OCI-M2 (cell line): Measurements from ENCODE around the gene NINJ1.

ENCODE experiments used
- DNase-seq: peaks from one replicate; lab custom pipeline; 2025; ENCODE audit not compliant: unreplicated experiment; lab: John Stamatoyannopoulos, UW

NINJ1 gene

GRCh38 chr9:93133681-93134014 is 403 bp downstream of the NINJ1 start:
- no peak for DNase-seq

GRCh38 chr9:93132946-93133680 is 938 bp downstream of the NINJ1 start:
- DNase-seq: no peak

GRCh38 chr9:93132287-93132927 is 1.6 kb downstream of the NINJ1 start:
- DNase-seq: no peak

GRCh38 chr9:93131599-93132286 is 2.3 kb downstream of the NINJ1 start:
- DNase-seq: no peak

GRCh38 chr9:93130861-93131481 is 3.1 kb downstream of the NINJ1 start:
- no peak for DNase-seq

GRCh38 chr9:93129691-93130500 is 4.2 kb downstream of the NINJ1 start:
- DNase-seq: no peak

GRCh38 chr9:93129286-93129685 is 4.8 kb downstream of the NINJ1 start:
- DNase-seq: no peak

- no peak for DNase-seq
These were observed 5.3 kb downstream of the NINJ1 start for GRCh38 chr9:93128715-93129224.

GRCh38 chr9:93128011-93128714 is 5.9 kb downstream of the NINJ1 start:
- no peak for DNase-seq

- no peak for DNase-seq
These were observed 6.6 kb downstream of the NINJ1 start for GRCh38 chr9:93127395-93127911.

- DNase-seq: no peak
These were observed 7.2 kb downstream of the NINJ1 start for GRCh38 chr9:93126825-93127368.

- DNase-seq: no peak
These were observed 7.8 kb downstream of the NINJ1 start for GRCh38 chr9:93126151-93126781.

GRCh38 chr9:93125331-93125894 is 8.6 kb downstream of the NINJ1 start:
- DNase-seq: no peak

GRCh38 chr9:93124793-93125192 is 9.3 kb downstream of the NINJ1 start:
- no peak for DNase-seq

GRCh38 chr9:93123561-93124283 is 10.3 kb downstream of the NINJ1 start:
- DNase-seq: no peak

GRCh38 chr9:93122721-93123221 is 11.3 kb downstream of the NINJ1 start:
- no peak for DNase-seq

- no peak for DNase-seq
These were observed 12.5 kb downstream of the NINJ1 start for GRCh38 chr9:93121316-93122241.
